Measurements from ENCODE around the gene DCP2. TPM values are rescaled to one million over a fixed set of nuclear protein-coding genes. Genes with fewer than 3 reads are reported as not detected.
"Not testable (repeated sequence)": the region's sequence is repeated elsewhere in the genome, so short reads cannot be mapped to it uniquely, and the experiment has no call there.

Gene DCP2
- total and polyA plus RNA-seq, 10 of the 15 experiments (the other 5 are each of a cell fraction or from before 2014, with no cell fraction given): 23.4 to 81.6 (median 47.4) TPM

GRCh38 chr5:112959872-112960271 is 16.7 kb upstream of the DCP2 start:
- ATAC-seq; H3K4me3 ChIP-seq; H3K9me3 ChIP-seq (replicated peaks; ENCODE audit: control insufficient read depth, insufficient read depth, low read length); intact Hi-C loops (cut with micrococcal nuclease; ENCODE audit: unreplicated experiment); H2AFZ ChIP-seq (ENCODE audit: control insufficient read depth, low read depth, low read length); FAIRE-seq; BruUV-seq (replicated peaks); H3K79me2 ChIP-seq (ENCODE audit: control insufficient read depth, insufficient read depth, low read length); H3K27ac ChIP-seq (ENCODE audit: control insufficient read depth, insufficient read depth); H3K4me2 ChIP-seq (ENCODE audit: control insufficient read depth, insufficient read depth); H3K9ac ChIP-seq (ENCODE audit: control insufficient read depth, insufficient read depth, low read length); H3K36me3 ChIP-seq (ENCODE audit: control insufficient read depth in 2 of 2, insufficient read depth in 2 of 2, low read length in 1 of 2); DNase-seq (ENCODE audit: low read depth, low spot score); H4K20me1 ChIP-seq (ENCODE audit: control insufficient read depth, insufficient read depth); H3K27me3 ChIP-seq (replicated peaks in 1 of 2; ENCODE audit: control insufficient read depth in 2 of 2, insufficient read depth in 2 of 2, low read length in 1 of 2): not testable (repeated sequence)
- RAD21 ChIA-PET (ENCODE audit: unreplicated experiment): interaction anchor here (9.8 kb wide), 1 partner anchor 36 kb away, joined by 85 read pairs; the partner anchor contains the start of gene REEP5
- SMC1A ChIA-PET (ENCODE audit: uncharacterized antibody, unreplicated experiment): interaction anchor here (1.2 to 5.0 kb wide), 2 partner anchors 20 to 32 kb away, joined by 5 to 34 read pairs; no protein-coding TSS in a partner anchor
- 97% methylated on average over 8 of the region's 8 CpGs for WGBS (ENCODE audit: insufficient coverage, insufficient replicate concordance, low lambda C conversion rate, missing lambda C conversion rate)
- CTCF ChIA-PET: interaction anchor here (0.7 to 1.6 kb wide), 4 partner anchors 16 to 203 kb away, joined by 3 to 4 read pairs (median 3); no protein-coding TSS in a partner anchor
- POLR2A ChIA-PET: interaction anchor here (0.9 to 1.5 kb wide), 3 partner anchors 8 to 17 kb away, joined by 3 to 4 read pairs (median 4); partner anchors contain the start of gene DCP2
- peaks cover 38% of the 10 kb centered on the region for H3K4me1 ChIP-seq (ENCODE audit: control insufficient read depth, insufficient read depth, low read length)
- in situ Hi-C loops (cut with MboI): loop anchor here (25.0 kb wide), 1 partner anchor 1448 kb away; the partner anchor contains the start of gene STARD4

- ChIA-PET SMC1A (ENCODE audit: uncharacterized antibody, unreplicated experiment) (interaction anchor here (1.2 to 5.0 kb wide), 3 partner anchors 19 to 36 kb away, joined by 5 to 34 read pairs (median 11); no protein-coding TSS in a partner anchor), POLR2A (interaction anchor here (0.9 to 1.5 kb wide), 3 partner anchors 8 to 16 kb away, joined by 3 to 4 read pairs (median 4); partner anchors contain the start of gene DCP2), RAD21 (ENCODE audit: unreplicated experiment) (interaction anchor here (0.7 to 9.8 kb wide), 2 partner anchors 36 to 240 kb away, joined by 3 to 85 read pairs; partner anchors contain the start of gene REEP5), CTCF (interaction anchor here (0.7 to 1.6 kb wide), 7 partner anchors 19 to 1430 kb away, joined by 3 to 5 read pairs (median 4); no protein-coding TSS in a partner anchor)
- in situ Hi-C loops (cut with MboI) (loop anchor here (25.0 kb wide), 1 partner anchor 1448 kb away; the partner anchor contains the start of gene STARD4), intact Hi-C loops (cut with micrococcal nuclease; ENCODE audit: unreplicated experiment) (no loop called here)
- no peaks in the 10 kb centered on the region for H4K20me1 ChIP-seq (ENCODE audit: control insufficient read depth, insufficient read depth)
- ATAC-seq (no peak), DNase-seq (ENCODE audit: low read depth, low spot score) (no peak), FAIRE-seq (no peak)
- no peak overlapping the region for H3K4me2 ChIP-seq (ENCODE audit: control insufficient read depth, insufficient read depth)
- no peaks in the 10 kb centered on the region for H3K27me3 ChIP-seq (replicated peaks in 1 of 2; ENCODE audit: control insufficient read depth in 2 of 2, insufficient read depth in 2 of 2, low read length in 1 of 2)
- H3K27ac ChIP-seq (ENCODE audit: control insufficient read depth, insufficient read depth): no peak overlapping the region
- no peaks in the 10 kb centered on the region for H3K36me3 ChIP-seq (ENCODE audit: control insufficient read depth in 2 of 2, insufficient read depth in 2 of 2, low read length in 1 of 2)
- H3K79me2 ChIP-seq (ENCODE audit: control insufficient read depth, insufficient read depth, low read length): no peaks in the 10 kb centered on the region
- no peak overlapping the region for H3K4me3 ChIP-seq
- peaks cover 38% of the 10 kb centered on the region for H3K4me1 ChIP-seq (ENCODE audit: control insufficient read depth, insufficient read depth, low read length)
- BruUV-seq (replicated peaks): no TSS peak
- WGBS (ENCODE audit: insufficient coverage, insufficient replicate concordance, low lambda C conversion rate, missing lambda C conversion rate): 90% methylated on average over 1 of the region's 1 CpG
- no peak overlapping the region for H3K9ac ChIP-seq (ENCODE audit: control insufficient read depth, insufficient read depth, low read length)
- no peak overlapping the region for H2AFZ ChIP-seq (ENCODE audit: control insufficient read depth, low read depth, low read length)
- H3K9me3 ChIP-seq (replicated peaks; ENCODE audit: control insufficient read depth, insufficient read depth, low read length): no peaks in the 10 kb centered on the region
- TF ChIP-seq ZNF384 (IDR thresholded peaks at IDR 0.05; ENCODE audit: borderline replicate concordance, low read depth, low read length): no peak
- no peak for TF ChIP-seq ATF7 (IDR thresholded peaks at IDR 0.05; ENCODE audit: low read depth)
- no peak for TF ChIP-seq RAD21 (IDR thresholded peaks at IDR 0.05; ENCODE audit: insufficient read depth, low read depth, low read length)
- no peak for TF ChIP-seq BACH1 (IDR thresholded peaks at IDR 0.05; ENCODE audit: borderline replicate concordance)
- TF ChIP-seq NR2C2 (IDR thresholded peaks at IDR 0.05; ENCODE audit: borderline replicate concordance, control insufficient read depth, insufficient read length, low read depth): no peak
- TF ChIP-seq E2F8 (IDR thresholded peaks at IDR 0.05; ENCODE audit: low read depth, partially characterized antibody): no peak
- no peak for TF ChIP-seq POLR2A (IDR thresholded peaks at IDR 0.05; ENCODE audit: low read depth, low read length)
- TF ChIP-seq NKRF (conservative IDR thresholded peaks at IDR 0.05): no peak
Observed at GRCh38 chr5:112960315-112960714, 16.3 kb upstream of the DCP2 start.
